Ishikawa (cell line): ENCODE measurements around the gene SMKR1.

ENCODE experiments used
- FOXM1 ChIP-seq: IDR thresholded peaks from 2 replicates; pipeline ENCODE4 v1.6.1; 2012; ENCODE audit warnings: low read depth, borderline replicate concordance
- NFIC ChIP-seq: IDR thresholded peaks from 2 replicates; pipeline ENCODE4 v1.6.1; 2012
- REST ChIP-seq: IDR thresholded peaks from 2 replicates; pipeline ENCODE4 v1.6.1; 2012; ENCODE audit warnings: low read depth, mild to moderate bottlenecking
- TCF12 ChIP-seq: IDR thresholded peaks from 2 replicates; pipeline ENCODE4 v1.6.1; 2012; ENCODE audit warnings: low read depth

DNA sequence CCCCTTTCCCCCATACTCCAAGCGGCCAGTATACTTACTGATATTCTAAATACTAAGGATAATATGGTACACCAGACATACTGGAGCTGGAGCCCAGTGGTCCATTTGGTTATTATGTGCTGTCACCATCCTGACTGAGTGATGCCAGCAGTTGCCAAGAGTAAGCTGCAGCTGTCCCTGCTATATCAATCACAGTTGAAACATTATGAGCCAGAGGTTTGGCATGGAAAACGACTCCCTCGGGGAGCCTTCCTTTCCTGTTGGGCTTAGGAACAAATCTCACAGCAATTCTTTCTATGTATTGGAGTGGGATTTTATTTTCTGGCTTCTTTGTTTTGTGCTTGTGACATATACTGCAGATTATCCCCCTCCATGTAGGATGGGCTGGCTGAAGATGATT, 35.5 kb upstream of the SMKR1 start:
- no peak for TF ChIP-seq FOXM1
- no peak for TF ChIP-seq REST
- TF ChIP-seq NFIC, result no peak
- TF ChIP-seq TCF12, result no peak
